ENCODE data around the gene SLC35B2.

DNA sequence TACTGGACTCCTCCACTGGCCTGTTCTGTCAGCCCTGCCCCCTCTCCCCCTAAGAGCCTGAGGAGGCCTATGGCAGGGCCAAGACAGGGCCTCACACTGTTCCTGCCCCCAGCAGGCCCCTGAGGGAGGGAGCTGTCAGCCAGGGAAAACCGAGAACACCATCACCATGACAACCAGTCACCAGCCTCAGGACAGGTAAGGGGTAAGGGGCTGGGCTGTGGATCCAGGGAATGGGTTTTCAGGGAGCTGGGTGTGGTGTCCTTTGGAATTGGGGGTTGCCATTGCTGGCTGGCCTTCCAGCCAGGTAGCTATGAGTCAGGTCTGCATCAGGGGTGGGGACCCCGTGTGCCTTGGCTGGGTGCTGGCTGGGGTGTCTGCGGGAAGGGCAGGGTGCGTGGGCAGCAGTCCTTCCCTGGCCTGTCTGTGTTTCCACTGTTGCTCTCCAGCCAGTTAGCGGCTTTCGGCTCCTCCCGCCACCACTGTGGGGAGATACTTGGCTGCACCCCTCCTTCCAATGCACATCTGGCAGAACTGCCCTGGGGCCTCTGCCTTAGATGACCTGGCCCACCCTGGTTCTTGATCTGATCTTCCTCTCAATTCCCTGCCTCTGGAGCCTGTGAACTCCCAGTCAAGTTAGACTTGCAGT lies 30.1 kb downstream of the SLC35B2 start:
- TF ChIP-seq CTCF (conservative IDR thresholded peaks at IDR 0.05) (no peak), ZFX (IDR thresholded peaks at IDR 0.05) (no peak)
